ENCODE data around the gene SIL1. TPM values are rescaled to one million over a fixed set of nuclear protein-coding genes. Genes with fewer than 3 reads are reported as not detected.

Gene SIL1
- total RNA-seq, 1 donor from 2014 or later, result 35.6 TPM

GRCh38 chr5:138972836-138973235 lies 225.3 kb downstream of the SIL1 start:
- Histone ChIP-seq H3K9me3 (no peaks in the 10 kb centered on the region), H3K4me1 (peaks cover 33% of the 10 kb centered on the region), H3K27ac (no peak overlapping the region), H3K27me3 (no peaks in the 10 kb centered on the region), H3K4me3 (no peak overlapping the region), H3K36me3 (no peaks in the 10 kb centered on the region)
- no peak for DNase-seq (ENCODE audit: extremely low spot score in 2 of 2)
- TF ChIP-seq POLR2A (IDR thresholded peaks at IDR 0.05) (no peak), POLR2AphosphoS5 (IDR thresholded peaks at IDR 0.05; ENCODE audit: insufficient read depth in 1 of 2, low read depth in 1 of 2) (no peak), CTCF (IDR thresholded peaks at IDR 0.05) (no peak)
- intact Hi-C loops (cut with DNase I), result no loop called here

- DNase-seq (ENCODE audit: extremely low spot score in 2 of 2), result no peak
- no peak for TF ChIP-seq POLR2A (IDR thresholded peaks at IDR 0.05)
- no peak for TF ChIP-seq CTCF (IDR thresholded peaks at IDR 0.05)
- no peak for TF ChIP-seq POLR2AphosphoS5 (IDR thresholded peaks at IDR 0.05; ENCODE audit: insufficient read depth in 1 of 2, low read depth in 1 of 2)
- Histone ChIP-seq H3K36me3 (no peaks in the 10 kb centered on the region), H3K27ac (no peak overlapping the region), H3K4me3 (no peak overlapping the region), H3K9me3 (no peaks in the 10 kb centered on the region), H3K4me1 (peaks cover 33% of the 10 kb centered on the region), H3K27me3 (no peaks in the 10 kb centered on the region)
- intact Hi-C loops (cut with DNase I), result no loop called here
Measured at GRCh38 chr5:138972230-138972629, 225.9 kb downstream of the SIL1 start.

GRCh38 chr5:138969323-138970002 lies 228.7 kb downstream of the SIL1 start:
- H3K36me3 ChIP-seq, result no peaks in the 10 kb centered on the region
- H3K4me3 ChIP-seq, result no peak overlapping the region
- peaks cover 26% of the 10 kb centered on the region for H3K4me1 ChIP-seq
- no peaks in the 10 kb centered on the region for H3K27me3 ChIP-seq
- no peak for DNase-seq (ENCODE audit: extremely low spot score in 2 of 2)
- no peak for TF ChIP-seq POLR2A (IDR thresholded peaks at IDR 0.05)
- no peak for TF ChIP-seq CTCF (IDR thresholded peaks at IDR 0.05)
- intact Hi-C loops (cut with DNase I), result no loop called here
- H3K27ac ChIP-seq, result no peak overlapping the region
- H3K9me3 ChIP-seq, result no peaks in the 10 kb centered on the region

- no peaks in the 10 kb centered on the region for H3K27me3 ChIP-seq
- H3K27ac ChIP-seq, result no peak overlapping the region
- H3K4me1 ChIP-seq, result peaks cover 18% of the 10 kb centered on the region
- no peak for TF ChIP-seq POLR2AphosphoS5 (IDR thresholded peaks at IDR 0.05; ENCODE audit: insufficient read depth in 1 of 2, low read depth in 1 of 2)
- no peak for TF ChIP-seq POLR2A (IDR thresholded peaks at IDR 0.05)
- no peak for TF ChIP-seq CTCF (IDR thresholded peaks at IDR 0.05)
- no peak for DNase-seq (ENCODE audit: extremely low spot score in 2 of 2)
- no peaks in the 10 kb centered on the region for H3K9me3 ChIP-seq
- H3K36me3 ChIP-seq, result no peaks in the 10 kb centered on the region
- intact Hi-C loops (cut with DNase I), result no loop called here
- H3K4me3 ChIP-seq, result no peak overlapping the region
Measured at GRCh38 chr5:138968601-138969000, 229.6 kb downstream of the SIL1 start.

GRCh38 chr5:138967791-138968448 lies 230.2 kb downstream of the SIL1 start:
- intact Hi-C loops (cut with DNase I), result no loop called here

More at GRCh38 chr5:138967791-138968448, 230.2 kb downstream of the SIL1 start:
- Histone ChIP-seq H3K27me3 (no peaks in the 10 kb centered on the region), H3K27ac (no peak overlapping the region), H3K36me3 (no peaks in the 10 kb centered on the region), H3K9me3 (no peaks in the 10 kb centered on the region), H3K4me3 (no peak overlapping the region), H3K4me1 (peaks cover 18% of the 10 kb centered on the region)
- no peak for DNase-seq (ENCODE audit: extremely low spot score in 2 of 2)
- TF ChIP-seq POLR2A (IDR thresholded peaks at IDR 0.05) (no peak), CTCF (IDR thresholded peaks at IDR 0.05) (no peak), POLR2AphosphoS5 (IDR thresholded peaks at IDR 0.05; ENCODE audit: insufficient read depth in 1 of 2, low read depth in 1 of 2) (no peak)

All from vagina (tissue), 2 donors.